HFF-Myc (cell line): ENCODE measurements around the gene RPH3AL.

Experiments used
- DNase-seq: peaks from one replicate; pipeline ENCODE4 v3.0.0-alpha.2; 2011; ENCODE audit warnings: low read depth; ENCODE audit errors: extremely low read depth
- H3K4me3 ChIP-seq: replicated peaks from 2 replicates; pipeline ENCODE4 v1.5.1; 2011; ENCODE audit warnings: low read depth, mild to moderate bottlenecking, control low read depth, low read length
- TF ChIP-seq, protein P1 (sequence below): IDR thresholded peaks from 2 replicates; pipeline ENCODE4 v1.5.1; 2012; ENCODE audit warnings: mild to moderate bottlenecking, low read depth, low read length, control low read depth; ENCODE audit errors: missing control alignments

RPH3AL gene, protein sequence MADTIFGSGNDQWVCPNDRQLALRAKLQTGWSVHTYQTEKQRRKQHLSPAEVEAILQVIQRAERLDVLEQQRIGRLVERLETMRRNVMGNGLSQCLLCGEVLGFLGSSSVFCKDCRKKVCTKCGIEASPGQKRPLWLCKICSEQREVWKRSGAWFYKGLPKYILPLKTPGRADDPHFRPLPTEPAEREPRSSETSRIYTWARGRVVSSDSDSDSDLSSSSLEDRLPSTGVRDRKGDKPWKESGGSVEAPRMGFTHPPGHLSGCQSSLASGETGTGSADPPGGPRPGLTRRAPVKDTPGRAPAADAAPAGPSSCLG

DNA sequence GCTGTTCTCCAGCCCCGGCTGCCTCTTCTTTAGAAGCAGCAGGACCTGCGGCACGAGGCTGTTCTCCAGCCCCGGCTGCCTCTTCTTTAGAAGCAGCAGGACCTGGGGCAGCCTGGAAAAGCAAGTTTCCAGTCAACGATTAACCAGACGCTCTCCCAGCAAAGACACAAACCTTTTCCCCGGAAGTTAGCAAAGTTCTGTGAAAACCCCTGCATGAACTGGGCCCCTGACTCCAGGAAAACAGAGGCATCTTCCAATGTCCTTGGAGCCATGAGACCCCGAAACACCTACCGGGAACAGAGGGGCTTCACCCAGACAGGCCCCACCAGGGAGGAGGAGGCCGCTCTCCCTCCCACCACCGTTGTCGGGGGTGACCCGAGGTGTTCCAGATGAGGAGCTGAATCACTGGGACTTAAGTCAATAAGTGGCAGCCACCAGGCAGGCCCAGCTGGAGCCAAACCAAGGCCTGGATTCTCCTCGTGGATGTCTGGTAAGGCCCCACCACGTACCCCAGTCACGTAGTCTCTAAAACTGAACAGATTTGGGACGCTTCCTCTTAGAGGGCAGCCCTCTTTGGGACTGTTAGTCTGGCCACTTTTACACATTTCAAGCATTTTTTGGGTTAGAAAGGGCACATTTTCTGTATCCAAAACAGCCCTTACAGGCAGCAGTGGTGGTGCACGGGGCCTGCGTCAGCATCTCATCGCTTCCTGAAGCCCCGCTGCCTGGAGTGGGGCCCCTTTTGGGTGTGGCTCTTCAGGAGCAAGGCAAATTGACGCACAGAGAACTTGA lies at the start of gene RPH3AL:
TSS of gene RPH3AL (minus strand) at position 387 of the 792 bp plus-strand sequence. CDS start 25,264 bp downstream, outside the sequence.
- H3K4me3 ChIP-seq, result no peak within 1 kb of the TSS
- TF ChIP-seq, protein P1, sequence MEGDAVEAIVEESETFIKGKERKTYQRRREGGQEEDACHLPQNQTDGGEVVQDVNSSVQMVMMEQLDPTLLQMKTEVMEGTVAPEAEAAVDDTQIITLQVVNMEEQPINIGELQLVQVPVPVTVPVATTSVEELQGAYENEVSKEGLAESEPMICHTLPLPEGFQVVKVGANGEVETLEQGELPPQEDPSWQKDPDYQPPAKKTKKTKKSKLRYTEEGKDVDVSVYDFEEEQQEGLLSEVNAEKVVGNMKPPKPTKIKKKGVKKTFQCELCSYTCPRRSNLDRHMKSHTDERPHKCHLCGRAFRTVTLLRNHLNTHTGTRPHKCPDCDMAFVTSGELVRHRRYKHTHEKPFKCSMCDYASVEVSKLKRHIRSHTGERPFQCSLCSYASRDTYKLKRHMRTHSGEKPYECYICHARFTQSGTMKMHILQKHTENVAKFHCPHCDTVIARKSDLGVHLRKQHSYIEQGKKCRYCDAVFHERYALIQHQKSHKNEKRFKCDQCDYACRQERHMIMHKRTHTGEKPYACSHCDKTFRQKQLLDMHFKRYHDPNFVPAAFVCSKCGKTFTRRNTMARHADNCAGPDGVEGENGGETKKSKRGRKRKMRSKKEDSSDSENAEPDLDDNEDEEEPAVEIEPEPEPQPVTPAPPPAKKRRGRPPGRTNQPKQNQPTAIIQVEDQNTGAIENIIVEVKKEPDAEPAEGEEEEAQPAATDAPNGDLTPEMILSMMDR, result no peak
- DNase-seq, result no peak

DNA sequence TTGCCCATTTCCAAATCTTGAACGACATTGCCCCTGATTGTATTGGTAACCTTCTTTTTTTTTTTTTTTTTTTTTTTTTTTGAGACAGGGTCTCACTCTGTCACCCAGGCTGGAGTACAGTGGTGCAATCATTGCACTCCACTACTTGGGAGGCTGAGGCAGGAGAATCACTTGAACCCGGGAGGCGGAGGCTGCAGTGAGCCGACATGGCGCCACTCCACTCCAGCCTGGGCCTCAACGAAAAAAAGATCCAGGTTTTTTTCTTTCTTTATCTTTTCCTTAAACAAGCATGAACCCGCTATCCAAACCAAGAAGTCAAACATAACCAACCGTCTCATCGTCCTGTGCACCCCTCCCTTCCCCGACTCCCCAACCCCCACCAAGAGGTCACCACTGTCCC lies 47.6 kb upstream of the RPH3AL start:
- H3K4me3 ChIP-seq, result no peak overlapping the region
- TF ChIP-seq, protein P1, result no peak
- no peak for DNase-seq

DNA sequence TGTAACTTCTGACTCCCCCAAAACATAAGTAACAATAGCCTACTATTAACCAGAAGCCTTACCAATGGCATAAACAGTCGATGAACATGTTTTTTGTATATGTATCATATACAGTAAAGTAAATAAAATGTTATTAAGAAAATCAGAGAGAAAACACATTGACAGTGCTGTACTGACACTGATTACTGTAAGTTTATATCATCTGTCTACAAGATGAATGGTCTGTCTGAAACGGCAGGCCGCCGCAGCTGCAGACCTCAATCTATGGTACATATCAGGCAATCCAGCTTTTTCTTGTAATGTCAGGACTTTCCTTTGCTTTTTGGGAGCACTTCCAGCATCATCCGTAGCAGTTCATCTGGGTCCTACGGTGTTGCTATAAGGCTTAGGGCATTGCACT lies 44.2 kb upstream of the RPH3AL start:
- H3K4me3 ChIP-seq, result no peak overlapping the region
- TF ChIP-seq, protein P1, result no peak
- no peak for DNase-seq

DNA sequence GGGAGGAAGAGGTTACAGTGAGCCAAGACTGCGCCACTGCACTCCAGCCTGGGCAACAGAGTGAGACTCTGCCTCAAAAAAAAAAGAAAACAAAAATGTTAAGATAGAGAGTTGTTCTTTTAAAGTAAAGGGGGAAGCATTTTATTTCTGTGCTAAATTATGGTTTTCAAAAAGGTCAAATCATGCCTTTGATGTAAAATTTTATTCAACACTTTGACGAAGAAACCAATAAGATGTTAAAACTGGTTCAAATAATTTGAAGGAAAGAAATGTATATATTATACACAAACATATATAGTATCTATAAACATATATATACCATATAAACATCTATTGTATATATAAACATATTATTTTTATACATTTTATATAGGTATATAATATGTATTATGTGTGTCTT lies 43.4 kb upstream of the RPH3AL start:
- no peak for DNase-seq
- TF ChIP-seq, protein P1, result no peak
- no peak overlapping the region for H3K4me3 ChIP-seq

DNA sequence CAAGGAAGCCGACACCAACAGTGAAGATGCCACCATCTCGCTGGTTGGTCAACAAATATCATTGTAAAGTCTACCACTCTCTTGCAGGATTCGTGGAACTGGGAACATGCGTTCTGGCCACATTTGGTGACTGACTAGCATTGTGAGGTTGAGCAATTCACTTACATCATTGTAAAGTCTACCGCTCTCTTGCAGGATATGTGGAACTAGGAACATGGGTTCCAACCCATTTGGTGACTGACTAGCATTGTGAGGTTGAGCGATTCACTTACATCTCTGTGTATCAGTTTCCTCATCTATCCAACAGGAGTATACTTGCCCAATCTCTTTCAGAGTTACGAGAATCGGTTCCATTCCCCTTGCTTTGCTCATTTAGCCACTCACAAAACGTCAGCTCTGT lies 42.6 kb upstream of the RPH3AL start:
- TF ChIP-seq, protein P1, result no peak
- no peak for DNase-seq
- no peak overlapping the region for H3K4me3 ChIP-seq

DNA sequence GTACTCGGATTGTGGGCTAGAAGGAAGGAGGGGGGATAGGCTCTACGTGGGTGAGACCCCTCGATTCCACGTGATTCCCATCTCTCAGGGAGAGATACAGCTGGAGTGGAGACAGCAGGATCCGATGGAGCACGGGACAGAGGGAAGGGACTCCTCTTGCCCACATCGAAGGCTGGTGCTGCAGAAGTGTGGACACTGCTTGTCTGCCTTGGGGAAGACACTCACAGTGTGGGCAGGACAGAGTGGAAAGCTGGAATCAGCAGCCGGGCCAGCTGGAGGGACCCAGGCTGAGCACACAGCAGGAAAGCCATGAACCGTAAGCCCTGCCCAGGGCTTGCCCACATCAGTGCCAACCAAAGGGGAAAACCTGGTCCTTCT lies 42.1 kb upstream of the RPH3AL start:
- no peak overlapping the region for H3K4me3 ChIP-seq
- no peak for DNase-seq
- TF ChIP-seq, protein P1, result no peak
